Colonic mucosa (tissue), 4 donors: ENCODE results near the gene PNMA8A. TPM values are rescaled to one million over a fixed set of nuclear protein-coding genes. Genes with fewer than 3 reads are reported as not detected.
A peak's percentile ranks its signal among the peaks of the same experiment; 100 is the strongest.

Experiments
- DNase-seq: peaks from one replicate; pipeline ENCODE4 v3.0.0-alpha.2; 2020
- H3K27ac ChIP-seq: fragments of 200-600 bp; one replicate; pipeline ENCODE4 v1.8.0; 2021
- H3K27me3 ChIP-seq: fragments of 200-600 bp; one replicate; pipeline ENCODE4 v1.8.0; 2021
- H3K36me3 ChIP-seq: fragments of 200-600 bp; one replicate; pipeline ENCODE4 v1.8.0; 2021
- H3K4me1 ChIP-seq: fragments of 200-600 bp; one replicate; pipeline ENCODE4 v1.8.0; 2021; ENCODE audit warnings: mild to moderate bottlenecking
- H3K4me3 ChIP-seq: fragments of 200-600 bp; one replicate; pipeline ENCODE4 v1.8.0; 2021
- H3K9ac ChIP-seq, 2 donors: one replicate each; pipeline ENCODE4 v1.7.0; 2013; ENCODE audit warnings: control low read depth in 2 of 2, low read depth in 2 of 2, low read length in 2 of 2
- H3K9me3 ChIP-seq: fragments of 200-600 bp; one replicate; pipeline ENCODE4 v1.8.0; 2021
- CTCF ChIP-seq: fragments of 200-600 bp; IDR thresholded peaks from one replicate; pipeline ENCODE4 v1.8.0; 2022; ENCODE audit warnings: antibody characterized with exemption, mild to moderate bottlenecking
- intact Hi-C: fragments of 100-400 bp; cut with DNase I; formaldehyde crosslinking; loops from one replicate; pipeline ENCODE4 v1.14.1; 2022
- total RNA-seq, 2 donors: library from RNA; stranded (reverse); fragmentation: NEBNext Ultra II Directional in 1 of 2; extraction: Animal tissue kit (Norgen Biotek cat#: 25700) in 1 of 2; gene quantifications; one replicate each; pipeline ENCODE4 v1.2.1, GENCODE V29; 2021
- donor health status: healthy.
- donor health status: DM: no; HTN: no; CAD: no.
- donor health status: DM: no; HTN: no; CAD: no.

PNMA8A gene
- total RNA-seq, 2 donors from 2014 or later: 0.35 to 1.2 TPM

GRCh38 chr19:46426506-46427162 is 44.7 kb downstream of the PNMA8A start:
- DNase-seq: peak; percentile 54
- H3K27ac ChIP-seq: no peak overlapping the region
- no peaks in the 10 kb centered on the region for H3K9me3 ChIP-seq
- peaks cover 9% of the 10 kb centered on the region for H3K4me1 ChIP-seq
- peak overlapping the region; percentile 38 for H3K4me3 ChIP-seq
- H3K36me3 ChIP-seq: no peaks in the 10 kb centered on the region
- TF ChIP-seq CTCF: no peak
- intact Hi-C loops: no loop called here
- peak overlapping the region in 1 of 2 donors; percentile 56 for H3K9ac ChIP-seq
- peaks cover 13% of the 10 kb centered on the region for H3K27me3 ChIP-seq

- Histone ChIP-seq H3K9me3 (no peaks in the 10 kb centered on the region), H3K27me3 (peaks cover 13% of the 10 kb centered on the region), H3K27ac (no peak overlapping the region), H3K36me3 (no peaks in the 10 kb centered on the region), H3K4me1 (peaks cover 9% of the 10 kb centered on the region), H3K9ac (peak overlapping the region in 1 of 2 donors; percentile 56), H3K4me3 (peak overlapping the region; percentile 38)
- DNase-seq: no peak
- intact Hi-C loops: no loop called here
- no peak for TF ChIP-seq CTCF
Measured at GRCh38 chr19:46426035-46426505, 45.3 kb downstream of the PNMA8A start.

- intact Hi-C loops: no loop called here
- Histone ChIP-seq H3K27ac (no peak overlapping the region), H3K4me3 (no peak overlapping the region), H3K4me1 (peaks cover 5% of the 10 kb centered on the region), H3K9me3 (no peaks in the 10 kb centered on the region), H3K27me3 (peaks cover 5% of the 10 kb centered on the region), H3K36me3 (no peaks in the 10 kb centered on the region), H3K9ac (no peak overlapping the region)
- no peak for TF ChIP-seq CTCF
- DNase-seq: no peak
Measured at GRCh38 chr19:46423188-46423587, 48.2 kb downstream of the PNMA8A start.

GRCh38 chr19:46422344-46422743 is 49.0 kb downstream of the PNMA8A start:
- TF ChIP-seq CTCF: no peak
- Histone ChIP-seq H3K27ac (no peak overlapping the region), H3K4me1 (peaks cover 5% of the 10 kb centered on the region), H3K27me3 (no peaks in the 10 kb centered on the region), H3K4me3 (no peak overlapping the region), H3K9ac (no peak overlapping the region), H3K9me3 (no peaks in the 10 kb centered on the region), H3K36me3 (no peaks in the 10 kb centered on the region)
- intact Hi-C loops: no loop called here
- no peak for DNase-seq

GRCh38 chr19:46420056-46420455 is 51.3 kb downstream of the PNMA8A start:
- intact Hi-C loops: no loop called here
- Histone ChIP-seq H3K27ac (no peak overlapping the region), H3K36me3 (no peaks in the 10 kb centered on the region), H3K4me3 (no peak overlapping the region), H3K27me3 (peaks cover 11% of the 10 kb centered on the region), H3K9me3 (no peaks in the 10 kb centered on the region), H3K4me1 (no peaks in the 10 kb centered on the region), H3K9ac (no peak overlapping the region)
- no peak for TF ChIP-seq CTCF
- DNase-seq: no peak

Other genes with a start within 250 kb of the PNMA8A start
- gene IGFL1, start 241.8 kb downstream of the PNMA8A start, total RNA-seq: not detected
- gene HIF3A, start 174.5 kb downstream of the PNMA8A start, total RNA-seq: 1 to 10 TPM; 5.7 to 7.1 TPM
- gene PPP5C, start 124.5 kb downstream of the PNMA8A start, total RNA-seq: 10 to 100 TPM; 46.0 to 87.5 TPM
- 1 to 10 TPM in 1 of 2 donors, under 1 TPM in 1; 0.99 to 1.1 TPM for gene CCDC8, start 58.0 kb downstream of the PNMA8A start, total RNA-seq
- gene PNMA8C, start 42.6 kb downstream of the PNMA8A start, total RNA-seq: under 1 TPM in 1 of 2 donors, not detected in 1; 0.08 TPM
- gene PNMA8B, start 24.3 kb upstream of the PNMA8A start, total RNA-seq: under 1 TPM; 0.27 to 0.29 TPM
- 100 to 1,000 TPM; 309 to 444 TPM for gene CALM3, start 129.8 kb upstream of the PNMA8A start, total RNA-seq
- under 1 TPM; 0.82 TPM for gene PTGIR, start 153.5 kb upstream of the PNMA8A start, total RNA-seq
- gene GNG8, start 164.6 kb upstream of the PNMA8A start, total RNA-seq: not detected
- 1 to 10 TPM; 1.6 to 5.3 TPM for gene DACT3, start 189.6 kb upstream of the PNMA8A start, total RNA-seq
- 10 to 100 TPM; 60.9 to 61.8 TPM for gene PRKD2, start 245.6 kb upstream of the PNMA8A start, total RNA-seq